K562 (cell line): ENCODE measurements around the gene NR6A1. TPM values are rescaled to one million over a fixed set of nuclear protein-coding genes. Genes with fewer than 3 reads are reported as not detected.

Experiments
- HBP1 ChIP-seq: fragments of 450-650 bp; formaldehyde crosslinking; IDR thresholded peaks from 2 replicates; pipeline ENCODE4 v1.4.0; 2022; ENCODE audit warnings: missing genetic modification characterization
- L3MBTL2 ChIP-seq: fragments of 450-650 bp; IDR thresholded peaks from 2 replicates; pipeline ENCODE4 v1.6.1; 2016; ENCODE audit warnings: mild to moderate bottlenecking, moderate library complexity
- MGA ChIP-seq: fragments of 450-650 bp; IDR thresholded peaks from 2 replicates; pipeline ENCODE4 v1.6.1; 2016; ENCODE audit warnings: mild to moderate bottlenecking, moderate library complexity
- MNT ChIP-seq, 2 experiments: fragments of 450-650 bp; conservative IDR thresholded peaks; 2 replicates each; pipeline ENCODE4 v1.6.1; 2017; ENCODE audit warnings: mild to moderate bottlenecking in 2 of 2, moderate library complexity in 2 of 2
- NCOA2 ChIP-seq, 2 experiments: fragments of 450-650 bp; IDR thresholded peaks; 2 replicates each; pipeline ENCODE4 v1.6.1; 2018; ENCODE audit warnings: mild to moderate bottlenecking in 2 of 2, moderate library complexity in 1 of 2; ENCODE audit not compliant: partially characterized antibody in 2 of 2
- NONO ChIP-seq, 2 experiments: fragments of 200-400 bp in 1 of 2; fragments of 450-650 bp in 1 of 2; formaldehyde crosslinking in 1 of 2; IDR thresholded peaks; 2 replicates each; pipeline ENCODE4 v1.6.1; 2017; ENCODE audit warnings: low read depth in 2 of 2, mild to moderate bottlenecking in 2 of 2, moderate library complexity in 2 of 2, low read length in 1 of 2
- PTRF ChIP-seq: fragments of 450-650 bp; IDR thresholded peaks from 2 replicates; pipeline ENCODE4 v1.6.1; 2016; ENCODE audit warnings: mild to moderate bottlenecking, missing genetic modification characterization, missing compliant biosample characterization
- SNRNP70 ChIP-seq: fragments of 200-400 bp; formaldehyde crosslinking; optimal IDR thresholded peaks from 2 replicates; pipeline ENCODE3; 2017; ENCODE audit warnings: low read depth, low read length
- TCFL5 ChIP-seq: fragments of 250-450 bp; sonication (Bioruptor Pico); conservative IDR thresholded peaks from 2 replicates; pipeline ENCODE4 v1.6.1; 2021; ENCODE audit warnings: mild to moderate bottlenecking, moderate library complexity, matching md5 sums
- ZKSCAN8 ChIP-seq: fragments of 200-800 bp; sonication (Bioruptor generic); IDR thresholded peaks from 2 replicates; pipeline ENCODE4 v1.6.1; 2016; ENCODE audit warnings: missing genetic modification characterization, missing compliant biosample characterization
- ZNF143 ChIP-seq: sonication (generic); formaldehyde crosslinking; IDR thresholded peaks from 2 replicates; pipeline ENCODE4 v1.9.0; 2022; ENCODE audit warnings: mild to moderate bottlenecking, missing genetic modification reagents
- ZNF197 ChIP-seq: fragments of 200-800 bp; sonication (Bioruptor generic); IDR thresholded peaks from 2 replicates; pipeline ENCODE4 v1.6.1; 2016; ENCODE audit warnings: low read depth, missing genetic modification characterization, missing compliant biosample characterization
- polyA plus RNA-seq, 8 experiments: library from polyadenylated mRNA; depleted of rRNA in 4 of 8; stranded (reverse) in 5 of 8; unstranded in 3 of 8; fragments of >200 nt; fragmentation: Nextera tagmentation in 2 of 8; fragmentation: Illumina TruSeq in 1 of 8; extraction: Ambion mirVana in 2 of 8; extraction: Trizol in 1 of 8; gene quantifications; 2 replicates each; pipeline versions ENCODE4 v1.2.1 to v1.2.3, GENCODE V29; 2011 to 2014; ENCODE audit warnings: inconsistent platforms in 1 of 8, missing spikeins in 1 of 8
- total RNA-seq, 7 experiments: library from RNA; depleted of rRNA in 6 of 7; stranded (reverse); fragments of >200 nt in 6 of 7; fragmentation: Illumina TruSeq in 2 of 7; extraction: Trizol in 2 of 7; gene quantifications; 2 replicates each; pipeline versions ENCODE4 v1.2.1 to v1.2.3, GENCODE V29; 2011 to 2021; ENCODE audit warnings: low replicate concordance in 1 of 7

Gene NR6A1
- total and polyA plus RNA-seq, 9 of the 15 experiments (the other 6 are each of a cell fraction or from before 2014, with no cell fraction given): 9.7 to 55.4 (median 28.3) TPM

DNA sequence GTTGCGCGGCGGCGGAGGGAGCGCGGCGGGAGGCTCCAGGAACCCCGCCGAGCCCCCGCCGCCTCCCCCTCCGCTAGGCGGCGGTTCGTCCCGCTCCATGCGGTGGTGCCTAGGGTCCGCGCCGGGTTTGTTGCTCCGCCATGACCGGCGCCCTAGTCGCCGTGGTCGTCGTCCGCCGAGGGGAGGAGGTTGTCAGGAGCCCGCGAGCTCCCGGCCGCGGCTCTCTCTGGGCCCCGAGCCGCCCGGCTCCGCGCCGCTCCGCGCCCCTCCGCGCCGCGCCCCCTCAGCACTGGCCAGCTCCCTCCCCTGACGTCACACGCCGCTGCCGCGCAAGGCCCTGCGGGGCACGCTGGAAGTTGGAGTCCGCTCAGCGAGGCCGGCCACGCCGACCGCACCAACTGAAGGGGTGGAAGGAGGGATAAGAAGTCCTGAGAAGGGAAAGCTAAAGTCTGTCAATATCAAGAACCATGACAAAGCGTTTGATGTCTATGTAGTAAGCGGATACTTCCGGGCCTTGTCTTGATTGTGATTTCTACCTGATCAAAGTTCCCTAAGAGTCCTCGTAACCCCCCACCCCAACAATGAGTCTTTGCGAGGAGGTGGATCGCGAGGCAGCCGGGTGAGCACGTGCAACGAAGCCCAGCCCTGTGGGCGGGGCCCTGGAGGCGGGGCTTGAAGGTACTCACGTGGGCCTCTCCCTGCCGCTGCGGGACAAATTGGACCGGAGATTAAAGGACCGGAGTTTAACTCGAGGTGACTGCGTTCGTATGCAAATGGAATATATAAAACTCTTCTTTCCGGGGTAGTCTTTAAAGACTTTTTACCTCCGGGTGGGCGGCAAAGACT lies at the start of gene NR6A1 (continued):
- TF ChIP-seq MGA (peak; percentile 64; the same call in 1 of the 2 replicates), ZNF143 (CRISPR knock-in tag) (peak; percentile 92), L3MBTL2 (peak; percentile 87; the same call in 1 of the 2 replicates), TCFL5 (CRISPR knock-in tag) (no peak), NONO (IDR thresholded peaks at IDR 0.05; ENCODE audit: low read depth in 2 of 2, low read length in 1 of 2) (peak; percentile 59 to 99; a peak in 3 of 4 replicates), ZNF197 (CRISPR knock-in tag) (peak; percentile 78; the same call in 1 of the 2 replicates), PTRF (no peak), SNRNP70 (no peak), MNT (conservative IDR thresholded peaks at IDR 0.05) (peak; percentile 100), NCOA2 (IDR thresholded peaks at IDR 0.05; ENCODE audit: partially characterized antibody in 2 of 2) (no peak), ZKSCAN8 (CRISPR knock-in tag) (no peak), HBP1 (CRISPR knock-in tag) (0 out of 2 replicates have a peak, but pooled peaks have one; percentile 21)
